Activated B cell treated with CpG ODN at 0.5 μM for 24 hours (primary cell): ENCODE measurements around the gene CDH10. TPM values are rescaled to one million over a fixed set of nuclear protein-coding genes. Genes with fewer than 3 reads are reported as not detected.

Source experiments
- ATAC-seq: fragments of 200-7000 bp; cut with Tn5 transposase; one replicate; pipeline ENCODE4 v1.10.0; 2021; ENCODE audit warnings: low read depth, mild to moderate bottlenecking, moderate library complexity
- CTCF ChIA-PET: fragments of 350-600 bp; sonication (Branson Sonifier 250); formaldehyde crosslinking; loops from one replicate; lab custom pipeline; 2021; ENCODE audit warnings: antibody characterized with exemption; lab: Charles Lee
- POLR2A ChIA-PET: fragments of 350-600 bp; sonication (Branson Sonifier 250); formaldehyde crosslinking; loops from one replicate; lab custom pipeline; 2021; ENCODE audit warnings: antibody characterized with exemption; lab: Charles Lee
- DNase-seq: peaks from one replicate; pipeline ENCODE4 v3.0.0; 2022
- H3K27ac Mint-ChIP-seq: one replicate; pipeline ENCODE4 v1.8.0; 2020; ENCODE audit warnings: mixed read lengths
- H3K27me3 Mint-ChIP-seq: one replicate; pipeline ENCODE4 v1.8.0; 2021; ENCODE audit warnings: mixed read lengths
- H3K36me3 Mint-ChIP-seq: one replicate; pipeline ENCODE4 v1.8.0; 2021; ENCODE audit warnings: low read depth, mixed read lengths
- H3K4me1 Mint-ChIP-seq: one replicate; pipeline ENCODE4 v1.8.0; 2021; ENCODE audit warnings: mixed read lengths
- H3K4me3 Mint-ChIP-seq: one replicate; pipeline ENCODE4 v1.8.0; 2020; ENCODE audit warnings: mild to moderate bottlenecking, mixed read lengths
- H3K9me3 Mint-ChIP-seq: one replicate; pipeline ENCODE4 v1.8.0; 2020; ENCODE audit warnings: mixed read lengths
- intact Hi-C: fragments of 100-400 bp; cut with micrococcal nuclease; formaldehyde crosslinking; loops from one replicate; pipeline ENCODE4 v1.15.1; 2024
- total RNA-seq: library from RNA; stranded (reverse); gene quantifications from 2 replicates; pipeline ENCODE4 v1.2.3, GENCODE V29; 2022
- TF ChIP-seq, protein P1 (sequence below): fragments of 200-600 bp; IDR thresholded peaks from one replicate; pipeline ENCODE4 v1.8.0; 2022; ENCODE audit warnings: antibody characterized with exemption, mild to moderate bottlenecking

Gene CDH10
- total RNA-seq, 1 donor from 2014 or later, result not detected

DNA sequence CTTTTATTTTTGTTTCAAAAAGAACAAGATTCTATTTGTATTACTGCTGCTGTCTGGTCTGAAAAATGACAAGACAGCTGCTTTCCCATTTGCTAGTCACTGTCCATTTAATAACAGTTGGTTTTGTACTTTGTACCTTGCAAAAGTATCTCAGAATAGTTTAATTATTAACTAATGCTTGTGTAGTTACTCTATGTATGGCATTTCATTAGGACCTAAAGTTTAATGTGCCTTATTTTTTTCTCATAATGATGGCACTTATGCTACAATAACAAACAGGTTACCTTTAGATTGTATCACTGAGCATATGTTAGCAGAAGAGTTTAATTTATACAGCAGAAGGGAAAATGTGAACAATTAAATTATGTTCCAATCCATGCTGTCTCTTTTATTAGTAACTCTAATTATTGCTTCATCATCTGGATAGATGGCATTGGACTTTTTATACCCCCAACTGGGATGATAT, 134.2 kb downstream of the CDH10 start:
- TF ChIP-seq, protein P1, sequence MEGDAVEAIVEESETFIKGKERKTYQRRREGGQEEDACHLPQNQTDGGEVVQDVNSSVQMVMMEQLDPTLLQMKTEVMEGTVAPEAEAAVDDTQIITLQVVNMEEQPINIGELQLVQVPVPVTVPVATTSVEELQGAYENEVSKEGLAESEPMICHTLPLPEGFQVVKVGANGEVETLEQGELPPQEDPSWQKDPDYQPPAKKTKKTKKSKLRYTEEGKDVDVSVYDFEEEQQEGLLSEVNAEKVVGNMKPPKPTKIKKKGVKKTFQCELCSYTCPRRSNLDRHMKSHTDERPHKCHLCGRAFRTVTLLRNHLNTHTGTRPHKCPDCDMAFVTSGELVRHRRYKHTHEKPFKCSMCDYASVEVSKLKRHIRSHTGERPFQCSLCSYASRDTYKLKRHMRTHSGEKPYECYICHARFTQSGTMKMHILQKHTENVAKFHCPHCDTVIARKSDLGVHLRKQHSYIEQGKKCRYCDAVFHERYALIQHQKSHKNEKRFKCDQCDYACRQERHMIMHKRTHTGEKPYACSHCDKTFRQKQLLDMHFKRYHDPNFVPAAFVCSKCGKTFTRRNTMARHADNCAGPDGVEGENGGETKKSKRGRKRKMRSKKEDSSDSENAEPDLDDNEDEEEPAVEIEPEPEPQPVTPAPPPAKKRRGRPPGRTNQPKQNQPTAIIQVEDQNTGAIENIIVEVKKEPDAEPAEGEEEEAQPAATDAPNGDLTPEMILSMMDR, result no peak
- Mint-ChIP-seq H3K36me3 (no peaks in the 10 kb centered on the region), H3K4me1 (no peaks in the 10 kb centered on the region), H3K27ac (no peak overlapping the region), H3K27me3 (no peaks in the 10 kb centered on the region), H3K4me3 (no peak overlapping the region), H3K9me3 (no peaks in the 10 kb centered on the region)
- CTCF ChIA-PET, result no interaction called here
- intact Hi-C loops, result no loop called here
- DNase-seq, result no peak
- ATAC-seq, result no peak
- POLR2A ChIA-PET, result no interaction called here

DNA sequence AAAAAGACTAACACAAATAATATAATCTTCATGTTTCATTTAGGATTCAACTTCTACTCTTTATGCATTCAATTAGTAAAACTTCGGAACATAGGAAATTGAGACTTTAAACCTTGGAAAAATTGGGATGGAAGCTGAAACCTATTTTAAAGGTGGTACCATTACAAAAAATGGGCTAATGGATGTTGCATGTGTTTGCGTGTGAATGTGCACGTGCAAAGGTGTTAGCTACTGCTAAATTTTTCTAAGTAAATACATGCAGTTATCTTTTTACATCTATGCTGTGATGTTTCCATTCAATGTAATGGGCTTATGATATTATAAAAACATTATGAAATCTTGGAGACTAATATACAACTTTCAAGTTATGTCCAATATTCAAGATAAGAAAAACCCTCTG, 134.8 kb downstream of the CDH10 start:
- POLR2A ChIA-PET, result no interaction called here
- ATAC-seq, result no peak
- DNase-seq, result no peak
- TF ChIP-seq, protein P1, result no peak
- no peak overlapping the region for H3K4me3 Mint-ChIP-seq
- no peak overlapping the region for H3K27ac Mint-ChIP-seq
- intact Hi-C loops, result no loop called here
- peaks cover 3% of the 10 kb centered on the region for H3K9me3 Mint-ChIP-seq
- no peaks in the 10 kb centered on the region for H3K36me3 Mint-ChIP-seq
- CTCF ChIA-PET, result no interaction called here
- H3K27me3 Mint-ChIP-seq, result no peaks in the 10 kb centered on the region
- H3K4me1 Mint-ChIP-seq, result no peaks in the 10 kb centered on the region

DNA sequence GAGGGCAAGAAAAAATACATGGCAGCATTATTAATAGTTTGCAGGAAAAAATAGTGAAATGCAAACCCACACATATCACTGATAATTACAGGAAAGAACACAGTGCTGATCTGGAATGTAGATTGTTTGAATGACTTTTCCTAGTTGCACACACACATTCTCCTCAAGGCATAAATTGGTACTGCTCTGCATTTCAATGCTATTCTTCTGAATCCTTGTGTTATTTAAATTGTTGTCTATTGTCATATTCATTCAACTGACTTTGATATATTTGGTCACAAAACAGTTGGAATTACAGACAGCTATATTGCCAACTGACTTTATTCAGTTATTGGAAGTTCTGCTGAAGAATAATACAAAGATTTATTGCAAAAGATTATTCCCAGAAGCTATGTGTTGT, 139.5 kb downstream of the CDH10 start:
- ChIA-PET POLR2A (no interaction called here), CTCF (no interaction called here)
- no peaks in the 10 kb centered on the region for H3K4me1 Mint-ChIP-seq
- DNase-seq, result no peak
- H3K4me3 Mint-ChIP-seq, result no peak overlapping the region
- H3K9me3 Mint-ChIP-seq, result peaks cover 7% of the 10 kb centered on the region
- no peak for ATAC-seq
- no peak overlapping the region for H3K27ac Mint-ChIP-seq
- intact Hi-C loops, result no loop called here
- no peaks in the 10 kb centered on the region for H3K27me3 Mint-ChIP-seq
- no peaks in the 10 kb centered on the region for H3K36me3 Mint-ChIP-seq
- TF ChIP-seq, protein P1, result no peak

DNA sequence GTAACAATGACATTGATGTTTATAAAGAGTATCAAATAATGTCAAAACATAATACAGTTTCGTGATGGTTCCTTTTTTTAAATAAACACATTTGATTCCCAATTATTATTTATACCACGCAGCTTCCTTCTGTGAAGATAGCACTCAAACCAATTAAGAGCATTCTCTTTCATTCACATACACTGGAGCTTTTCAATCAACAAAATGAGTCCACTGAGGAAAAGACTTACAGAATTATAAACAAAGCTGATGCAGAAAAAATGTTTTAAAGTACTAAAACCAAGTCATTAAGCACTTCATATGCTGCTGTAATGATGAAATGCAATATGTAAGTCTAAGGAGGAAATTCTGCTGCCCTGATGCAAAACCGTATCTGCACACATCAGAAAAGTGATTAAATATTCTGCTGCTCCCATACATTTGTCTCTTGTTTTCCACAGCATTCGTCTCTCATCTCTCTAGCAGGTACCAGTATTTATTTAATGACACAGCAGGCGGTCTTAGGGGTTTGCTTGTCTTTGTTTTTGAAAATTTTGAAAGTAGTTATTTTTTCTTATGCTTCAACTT, 147.1 kb downstream of the CDH10 start:
- POLR2A ChIA-PET, result no interaction called here
- TF ChIP-seq, protein P1, result no peak
- CTCF ChIA-PET, result no interaction called here
- H3K9me3 Mint-ChIP-seq, result peaks cover 3% of the 10 kb centered on the region
- DNase-seq (no peak), ATAC-seq (no peak)
- H3K27me3 Mint-ChIP-seq, result no peaks in the 10 kb centered on the region
- H3K27ac Mint-ChIP-seq, result no peak overlapping the region
- intact Hi-C loops, result no loop called here
- H3K4me3 Mint-ChIP-seq, result no peak overlapping the region
- no peaks in the 10 kb centered on the region for H3K4me1 Mint-ChIP-seq
- no peaks in the 10 kb centered on the region for H3K36me3 Mint-ChIP-seq

DNA sequence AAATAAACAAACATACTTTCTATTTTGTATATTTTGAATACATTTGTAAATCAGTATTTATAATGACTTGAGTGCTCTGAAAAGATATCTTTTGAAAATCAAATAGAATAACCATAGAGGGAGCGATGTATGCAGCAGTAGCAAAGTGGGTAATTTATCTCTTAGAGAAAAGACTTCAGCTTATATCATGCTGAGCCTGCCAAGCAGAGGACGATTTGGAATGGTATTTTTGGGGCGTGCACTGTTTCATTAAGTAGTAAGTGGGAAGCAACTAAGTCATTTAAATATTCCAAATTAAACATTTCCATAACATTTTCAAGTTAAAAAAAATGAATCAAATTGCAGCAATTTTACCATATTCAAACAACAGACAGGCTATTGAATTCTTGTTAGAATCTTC, 147.6 kb downstream of the CDH10 start:
- no peak for ATAC-seq
- Mint-ChIP-seq H3K4me1 (no peaks in the 10 kb centered on the region), H3K27ac (no peak overlapping the region), H3K27me3 (no peaks in the 10 kb centered on the region), H3K9me3 (peaks cover 3% of the 10 kb centered on the region), H3K4me3 (no peak overlapping the region), H3K36me3 (no peaks in the 10 kb centered on the region)
- ChIA-PET POLR2A (no interaction called here), CTCF (no interaction called here)
- DNase-seq, result no peak
- intact Hi-C loops, result no loop called here
- TF ChIP-seq, protein P1, result no peak
